MCF 10A (cell line): ENCODE measurements around the gene NOL6. TPM values are rescaled to one million over a fixed set of nuclear protein-coding genes. Genes with fewer than 3 reads are reported as not detected.

ENCODE experiments used
- BruUV-seq: library from RNA; stranded (reverse); fragments of 400-500 nt; replicated peaks from 2 replicates; lab custom pipeline; 2021; lab: Mats Ljungman, UMichigan
- CTCF ChIA-PET: fragments of 300-600 bp; sonication (Branson Sonifier 250); formaldehyde crosslinking; extraction: SDS; loops from one replicate; lab custom pipeline; 2021; ENCODE audit warnings: antibody characterized with exemption, inconsistent platforms; lab: Yijun Ruan, JAX
- POLR2A ChIA-PET: fragments of 300-600, 350-650 bp; sonication (Branson Sonifier 250); formaldehyde crosslinking; extraction: SDS; loops from one replicate; lab custom pipeline; 2020; ENCODE audit warnings: antibody characterized with exemption, inconsistent platforms; lab: Yijun Ruan, JAX
- DNase-seq: peaks from one replicate; pipeline ENCODE4 v3.0.0-alpha.2; 2018; ENCODE audit not compliant: unreplicated experiment
- H3K27ac Mint-ChIP-seq: one replicate; pipeline ENCODE4 v1.8.0; 2022; ENCODE audit warnings: mild to moderate bottlenecking, low read depth, mixed read lengths; ENCODE audit not compliant: unreplicated experiment
- H3K27me3 Mint-ChIP-seq: one replicate; pipeline ENCODE4 v1.8.0; 2022; ENCODE audit warnings: mixed read lengths; ENCODE audit not compliant: insufficient read depth, unreplicated experiment
- H3K36me3 Mint-ChIP-seq: one replicate; pipeline ENCODE4 v1.8.0; 2022; ENCODE audit warnings: mild to moderate bottlenecking, moderate library complexity, mixed read lengths; ENCODE audit not compliant: insufficient read depth, unreplicated experiment
- H3K4me1 Mint-ChIP-seq: one replicate; pipeline ENCODE4 v1.8.0; 2022; ENCODE audit warnings: mixed read lengths; ENCODE audit not compliant: insufficient read depth, unreplicated experiment
- H3K4me3 Mint-ChIP-seq: one replicate; pipeline ENCODE4 v1.8.0; 2022; ENCODE audit warnings: mild to moderate bottlenecking, moderate library complexity, mixed read lengths; ENCODE audit not compliant: unreplicated experiment
- H3K9me3 Mint-ChIP-seq: one replicate; pipeline ENCODE4 v1.8.0; 2022; ENCODE audit warnings: mixed read lengths; ENCODE audit not compliant: unreplicated experiment
- CTCF ChIP-seq: fragments of 200-600 bp; IDR thresholded peaks from one replicate; pipeline ENCODE4 v1.8.0; 2022; ENCODE audit warnings: antibody characterized with exemption, mild to moderate bottlenecking; ENCODE audit not compliant: unreplicated experiment
- intact Hi-C: fragments of 100-400 bp; cut with micrococcal nuclease; formaldehyde crosslinking; loops from 2 replicates; pipeline ENCODE4 v1.14.1; 2022
- total RNA-seq: library from RNA; stranded (reverse); gene quantifications from 2 replicates; pipeline ENCODE4 v1.2.3, GENCODE V29; 2022

The NOL6 gene
- total RNA-seq, 1 experiment from 2014 or later = 48.6 TPM

GRCh38 chr9:33480106-33480505 is 6.4 kb upstream of the NOL6 start:
- POLR2A ChIA-PET = no interaction called here
- H3K9me3 Mint-ChIP-seq = no peaks in the 10 kb centered on the region
- CTCF ChIA-PET = interaction anchor here (0.8 to 2.3 kb wide), 3 partner anchors 13 to 242 kb away, joined by 3 to 8 read pairs (median 4); no protein-coding TSS in a partner anchor
- no peaks in the 10 kb centered on the region for H3K4me1 Mint-ChIP-seq
- H3K27me3 Mint-ChIP-seq = no peaks in the 10 kb centered on the region
- H3K4me3 Mint-ChIP-seq = no peak overlapping the region
- H3K36me3 Mint-ChIP-seq = peaks cover 8% of the 10 kb centered on the region
- intact Hi-C loops = no loop called here
- TF ChIP-seq CTCF = no peak
- H3K27ac Mint-ChIP-seq = no peak overlapping the region
- DNase-seq = no peak
- no TSS peak for BruUV-seq

- no peak for TF ChIP-seq CTCF
- Mint-ChIP-seq H3K4me1 (peaks cover 7% of the 10 kb centered on the region), H3K9me3 (no peaks in the 10 kb centered on the region), H3K27me3 (no peaks in the 10 kb centered on the region), H3K27ac (no peak overlapping the region), H3K36me3 (peaks cover 11% of the 10 kb centered on the region), H3K4me3 (no peak overlapping the region)
- ChIA-PET CTCF (interaction anchor here (1.1 to 2.5 kb wide), 6 partner anchors 10 to 60 kb away, joined by 3 to 10 read pairs (median 4); no protein-coding TSS in a partner anchor), POLR2A (no interaction called here)
- no TSS peak for BruUV-seq
- no peak for DNase-seq
- intact Hi-C loops = no loop called here
Measured at GRCh38 chr9:33476503-33476902, 2.8 kb upstream of the NOL6 start.

- intact Hi-C loops = no loop called here
- BruUV-seq = no TSS peak
Measured at GRCh38 chr9:33475357-33475756, 1.6 kb upstream of the NOL6 start.

More at GRCh38 chr9:33475357-33475756, 1.6 kb upstream of the NOL6 start:
- no peaks in the 10 kb centered on the region for H3K9me3 Mint-ChIP-seq
- H3K4me1 Mint-ChIP-seq = peaks cover 10% of the 10 kb centered on the region
- ChIA-PET CTCF (interaction anchor here (0.6 to 2.5 kb wide), 6 partner anchors 8 to 436 kb away, joined by 3 to 10 read pairs (median 4); no protein-coding TSS in a partner anchor), POLR2A (interaction anchor here (0.7 to 2.0 kb wide), 5 partner anchors 14 to 303 kb away, joined by 3 to 15 read pairs (median 4); no protein-coding TSS in a partner anchor)
- H3K27me3 Mint-ChIP-seq = no peaks in the 10 kb centered on the region
- no peak for TF ChIP-seq CTCF
- no peak overlapping the region for H3K4me3 Mint-ChIP-seq
- DNase-seq = no peak
- peaks cover 22% of the 10 kb centered on the region for H3K36me3 Mint-ChIP-seq
- no peak overlapping the region for H3K27ac Mint-ChIP-seq
